Activated naive CD8-positive, alpha-beta T cell treated with anti-CD3 and anti-CD28 coated beads, Interleukin-2, amount 50 U/mL, for 16 hours (primary cell): Measurements from ENCODE around the gene TSBP1.

Experiments
- DNase-seq: peaks from one replicate; pipeline ENCODE4 v3.0.0-alpha.2; 2020; ENCODE audit warnings: low read depth, low spot score

TSBP1 gene

DNA sequence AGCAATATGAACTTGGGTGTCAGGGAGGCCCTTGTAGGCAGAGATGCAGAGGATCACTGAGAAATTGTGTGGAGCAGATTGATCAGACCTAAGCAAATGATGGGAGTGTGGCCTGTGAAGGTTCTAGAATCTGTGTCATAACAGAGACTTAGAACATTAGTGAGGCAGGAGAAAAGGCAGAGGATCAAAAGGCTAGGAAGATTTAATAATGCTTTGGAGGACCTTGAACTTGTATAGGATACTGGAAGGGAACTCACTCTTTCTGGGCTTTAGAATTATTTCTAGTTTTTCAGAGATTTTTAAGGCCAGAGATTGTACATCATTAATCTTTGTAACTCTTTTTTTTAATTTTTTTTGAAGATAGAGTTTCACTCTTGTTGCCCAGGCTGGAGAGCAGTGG is at the start of gene TSBP1:
Gene TSBP1, minus strand, starts transcription at position 101 of the 400 bp plus-strand sequence. CDS start 197 bp downstream, outside the sequence.
- DNase-seq = no peak

DNA sequence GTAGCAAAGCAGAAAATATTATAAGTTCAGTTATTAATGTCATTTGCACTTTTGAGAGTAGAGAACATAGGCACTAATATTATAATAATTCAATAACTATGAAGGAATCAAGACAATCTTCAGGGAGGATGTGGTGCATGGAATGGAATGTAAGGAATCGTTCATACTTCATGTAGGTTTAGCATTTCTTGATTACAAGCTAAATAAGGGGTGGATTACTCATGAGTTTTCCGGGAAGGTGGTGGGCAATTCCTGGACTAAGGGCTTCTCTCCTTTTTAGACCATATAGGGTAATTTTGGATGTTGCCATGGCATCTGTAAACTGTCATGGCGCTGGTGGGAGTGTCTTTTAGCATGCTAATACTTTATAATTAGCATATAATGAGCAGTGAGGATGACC is 44.3 kb upstream of the TSBP1 start:
- DNase-seq = no peak

GRCh38 chr6:32415521-32416019 is 43.9 kb upstream of the TSBP1 start:
- peak; percentile 47 for DNase-seq

GRCh38 chr6:32413427-32414047 is 41.8 kb upstream of the TSBP1 start:
- peak; percentile 78 for DNase-seq

DNA sequence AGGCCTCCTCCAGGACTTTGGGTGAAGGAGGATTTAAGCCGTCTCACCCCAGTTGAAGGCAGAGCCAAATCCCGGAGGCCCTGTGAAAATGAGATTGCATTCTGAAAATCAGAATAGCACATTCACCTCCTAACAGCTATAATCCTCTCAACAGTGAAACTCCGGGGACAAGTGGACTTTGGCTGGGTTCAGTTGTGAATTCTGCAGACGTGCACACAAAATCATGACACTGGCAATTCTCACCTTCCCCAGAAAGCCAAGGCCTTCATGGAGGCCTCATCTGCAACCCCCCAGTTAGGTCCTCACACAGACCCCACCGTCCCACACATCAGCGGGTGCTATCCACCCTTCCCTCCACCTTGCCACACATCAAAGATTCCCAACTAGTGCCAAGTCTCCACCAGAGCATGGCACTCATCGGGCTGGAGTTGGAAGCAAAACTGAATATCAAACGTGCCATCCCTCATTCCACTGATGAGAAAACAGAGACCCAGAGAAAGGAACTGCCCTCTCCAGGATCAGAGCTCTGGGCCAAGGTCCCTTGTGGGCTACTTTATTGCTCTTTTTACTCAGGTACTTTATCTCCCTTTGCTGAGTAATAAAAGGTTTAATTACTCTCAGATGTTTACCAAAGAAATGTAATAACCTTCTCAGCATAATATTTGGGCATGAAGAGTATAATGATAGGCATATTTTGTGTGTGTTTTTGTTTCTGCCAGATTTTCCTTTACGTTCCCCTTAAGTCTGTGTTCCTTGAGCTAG is 40.0 kb upstream of the TSBP1 start:
- DNase-seq = no peak

DNA sequence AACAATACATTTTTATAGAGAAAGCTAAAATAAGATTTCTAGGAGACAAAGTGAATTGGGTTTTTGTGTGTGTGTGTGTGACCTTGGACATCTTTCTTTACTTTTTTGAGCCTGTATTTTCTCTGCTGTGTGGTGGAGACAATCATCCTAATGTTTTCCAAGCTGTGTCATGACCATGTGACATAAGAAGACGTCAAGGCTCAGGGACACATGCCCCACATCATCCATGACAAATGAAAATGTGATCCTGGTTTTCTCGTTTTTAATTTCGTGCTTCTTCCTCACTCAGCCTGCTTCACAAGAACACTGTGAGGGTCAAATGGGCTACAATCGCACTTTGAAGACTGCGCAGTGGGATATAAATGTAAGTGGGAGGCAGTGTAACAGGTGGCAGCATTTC is 39.2 kb upstream of the TSBP1 start:
- DNase-seq = no peak

DNA sequence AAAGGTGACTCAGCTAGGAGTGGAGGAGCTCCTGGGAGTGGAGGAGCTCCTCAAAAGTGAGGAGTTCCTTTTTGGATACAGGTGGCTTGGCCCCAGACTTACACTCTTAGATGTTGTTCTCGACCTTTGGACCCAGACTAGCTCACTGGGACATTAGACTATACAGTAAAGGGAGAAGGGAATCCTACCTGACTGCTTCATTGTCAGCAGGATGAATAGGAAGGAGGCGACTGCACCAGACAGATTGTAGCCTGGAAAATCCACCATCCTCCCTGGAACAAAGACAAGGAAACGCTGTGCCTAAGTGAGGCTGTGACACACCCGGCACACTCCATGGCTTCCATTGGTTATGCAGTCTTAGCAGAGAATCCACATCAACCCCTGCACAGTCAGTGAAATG is 35.2 kb upstream of the TSBP1 start, which contains the start of gene BTNL2:
Gene BTNL2, minus strand, starts transcription at position 325 of the 400 bp plus-strand sequence. Its CDS starts 58 bp downstream, at position 267.
- DNase-seq = no peak

DNA sequence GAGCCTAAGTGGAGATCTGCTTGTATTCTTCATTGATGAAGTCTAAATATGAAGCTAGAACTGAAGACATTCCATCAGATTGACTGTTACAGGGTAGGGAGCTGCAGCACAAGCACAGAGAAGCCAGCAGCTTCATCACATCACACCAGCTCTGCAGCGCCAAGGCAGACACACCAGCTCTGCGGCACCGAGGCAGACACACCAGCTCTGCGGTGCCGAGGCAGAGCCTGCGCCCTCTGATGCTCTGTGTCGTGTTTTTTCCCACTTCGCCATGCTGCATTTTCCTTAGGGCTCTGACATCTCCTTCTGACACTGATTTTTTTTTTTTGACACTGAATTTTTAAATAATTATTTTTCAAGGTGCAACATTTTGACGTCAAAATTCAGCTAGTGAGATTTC is 34.5 kb upstream of the TSBP1 start:
- no peak for DNase-seq

DNA sequence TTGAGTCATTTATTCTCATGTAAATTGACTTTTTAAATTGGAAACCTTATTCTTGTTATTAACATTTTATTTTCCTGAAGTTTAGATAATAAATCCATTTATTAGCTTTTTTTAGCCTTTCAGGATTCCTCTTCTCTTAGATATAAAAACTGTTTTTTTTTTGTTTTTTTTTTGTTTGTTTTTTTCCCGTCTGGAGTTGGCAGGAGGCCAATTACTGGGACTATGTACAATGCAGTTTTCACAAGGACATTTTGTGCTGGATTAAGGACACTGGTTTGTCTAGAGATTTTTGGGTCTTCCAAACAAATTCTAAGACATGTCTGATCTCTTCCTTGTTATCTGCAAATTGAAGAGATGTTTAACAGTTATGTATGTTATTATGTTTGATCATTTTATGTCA is 34.0 kb upstream of the TSBP1 start:
- DNase-seq = no peak

DNA sequence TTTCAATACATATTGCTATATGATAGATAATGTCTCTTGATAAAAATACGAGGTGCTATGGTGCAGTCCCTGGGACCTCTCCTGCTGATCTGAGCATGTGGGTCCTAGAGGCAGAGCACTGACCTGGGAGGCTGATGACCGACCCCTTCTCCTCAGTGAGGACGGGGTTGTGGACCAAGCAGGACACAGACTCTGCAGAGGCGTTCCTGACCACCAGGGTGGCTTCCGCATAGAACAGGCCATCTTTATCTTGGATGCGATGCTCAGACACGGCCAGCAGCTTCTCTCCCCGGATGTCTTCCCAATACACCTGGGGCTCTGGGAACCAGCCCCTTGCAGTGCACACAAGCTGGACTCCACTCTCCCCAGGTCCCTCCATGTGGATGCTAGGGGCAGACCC is 31.1 kb upstream of the TSBP1 start:
- DNase-seq = no peak

DNA sequence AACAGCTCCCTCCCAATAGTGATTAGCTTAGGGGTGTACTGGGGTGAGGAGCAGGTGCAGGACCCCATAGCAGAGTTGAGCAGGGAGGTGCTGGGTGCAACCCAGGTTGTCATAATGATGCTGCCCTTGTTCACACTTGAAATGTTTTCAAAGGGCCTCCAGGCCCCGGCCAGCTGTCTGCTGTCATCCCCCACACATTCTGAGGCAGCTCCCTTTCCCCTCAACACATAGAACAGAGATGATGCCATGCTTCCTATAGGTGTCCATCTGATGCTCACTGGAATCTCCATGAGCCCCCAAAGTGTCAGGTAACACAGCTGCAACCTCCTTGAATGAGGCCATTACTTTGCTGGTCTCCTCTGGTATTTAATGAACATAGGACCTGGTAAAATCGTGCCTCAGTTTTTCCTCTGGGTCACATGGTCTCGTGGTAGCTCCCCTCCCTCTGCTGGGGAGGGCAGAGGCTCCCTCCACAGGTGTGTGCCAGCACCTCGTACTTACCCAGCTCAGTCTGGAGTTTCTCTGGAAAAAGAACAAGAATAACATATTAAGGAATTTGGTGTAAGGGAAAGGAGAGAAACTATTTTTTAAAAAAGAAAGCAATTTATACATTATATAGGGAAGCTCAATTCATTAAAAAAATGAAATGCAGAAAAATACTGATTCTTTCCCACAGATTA is 29.7 kb upstream of the TSBP1 start:
- no peak for DNase-seq

DNA sequence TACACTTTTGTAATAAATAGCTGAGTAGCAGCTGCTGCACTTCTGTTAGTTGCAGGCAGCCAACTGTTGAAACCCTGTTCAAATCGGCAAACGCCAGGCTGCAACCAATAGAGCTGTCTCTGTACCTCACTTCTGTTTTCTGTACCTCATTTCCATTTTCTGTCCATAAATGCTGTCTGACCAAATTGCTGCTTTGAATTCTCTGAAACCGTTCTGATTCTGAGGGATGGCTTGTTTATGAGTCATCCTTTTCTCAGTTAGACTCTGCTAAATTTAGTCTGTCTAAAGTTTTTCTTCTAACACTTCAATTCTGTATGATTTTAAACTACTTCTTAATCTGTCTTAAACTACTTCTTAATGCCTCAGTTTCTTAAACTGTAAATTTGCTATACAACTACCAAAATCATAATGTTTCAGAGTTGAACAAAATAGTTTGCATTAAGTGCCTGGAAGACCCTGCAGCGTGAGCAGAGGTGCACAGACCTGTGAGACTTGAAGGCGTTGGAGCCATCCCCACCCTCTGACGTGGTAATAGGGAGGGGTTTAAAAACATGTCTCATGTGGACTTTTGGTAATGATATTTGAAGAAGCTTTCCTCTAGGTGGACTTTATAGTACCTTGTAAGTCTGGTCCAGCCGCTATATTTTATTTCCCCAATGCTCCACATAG is 25.7 kb upstream of the TSBP1 start:
- DNase-seq = no peak

- DNase-seq = no peak
These were observed 24.3 kb upstream of the TSBP1 start for GRCh38 chr6:32396028-32396427.

DNA sequence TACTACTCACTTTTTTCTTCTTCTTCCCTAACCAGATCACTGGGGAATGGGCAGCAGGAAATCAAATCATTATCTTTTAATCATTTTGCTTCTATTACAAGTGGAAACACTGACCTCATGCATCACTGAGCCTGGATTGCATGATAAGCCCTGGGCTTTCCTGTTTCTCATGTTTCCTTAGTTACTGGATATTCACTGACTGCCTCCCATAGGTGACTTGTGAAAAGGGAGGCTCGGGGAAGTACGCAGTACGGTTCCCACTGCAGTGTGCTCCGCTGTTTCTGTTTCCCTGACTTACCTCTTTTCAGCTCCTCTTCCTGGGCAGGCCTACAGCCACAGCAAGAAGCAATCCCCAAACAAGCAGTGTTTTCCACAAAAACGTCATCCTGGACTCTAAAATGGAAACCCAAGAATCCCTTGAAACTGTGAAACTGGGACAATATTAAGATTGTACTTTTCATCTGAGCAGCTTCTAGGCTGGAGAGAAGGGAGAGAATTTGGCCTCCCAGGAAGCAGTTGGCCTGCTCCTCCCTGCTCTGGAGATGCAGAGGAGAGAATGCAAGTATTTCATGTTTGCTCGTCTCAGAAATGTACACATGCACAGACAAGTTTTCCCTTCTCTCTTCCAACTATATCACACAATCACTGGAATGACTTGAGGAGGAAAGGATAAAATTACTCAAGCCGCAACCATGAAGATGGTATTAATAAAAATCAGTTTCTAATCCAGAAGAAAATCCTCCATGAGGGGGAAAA is 22.1 kb upstream of the TSBP1 start:
- DNase-seq = no peak

DNA sequence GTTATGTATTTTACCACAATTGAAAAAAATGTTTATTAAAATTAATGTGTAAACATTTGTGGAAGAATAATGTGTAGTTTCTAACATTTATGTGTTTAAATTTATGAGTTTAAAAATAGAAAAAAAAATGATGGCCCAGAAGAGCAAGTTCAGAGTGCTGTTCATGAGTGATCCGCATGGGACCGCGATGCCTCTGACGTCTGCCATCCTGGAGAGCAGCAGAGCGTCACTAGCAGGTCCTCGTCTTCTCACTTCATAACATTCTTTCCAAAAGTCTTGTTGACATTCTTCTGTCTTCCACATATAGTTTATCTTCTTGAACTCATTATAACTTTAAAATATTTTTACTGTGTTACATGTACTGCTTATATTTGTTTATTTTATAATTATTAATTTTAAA is 19.8 kb upstream of the TSBP1 start:
- DNase-seq = no peak

DNA sequence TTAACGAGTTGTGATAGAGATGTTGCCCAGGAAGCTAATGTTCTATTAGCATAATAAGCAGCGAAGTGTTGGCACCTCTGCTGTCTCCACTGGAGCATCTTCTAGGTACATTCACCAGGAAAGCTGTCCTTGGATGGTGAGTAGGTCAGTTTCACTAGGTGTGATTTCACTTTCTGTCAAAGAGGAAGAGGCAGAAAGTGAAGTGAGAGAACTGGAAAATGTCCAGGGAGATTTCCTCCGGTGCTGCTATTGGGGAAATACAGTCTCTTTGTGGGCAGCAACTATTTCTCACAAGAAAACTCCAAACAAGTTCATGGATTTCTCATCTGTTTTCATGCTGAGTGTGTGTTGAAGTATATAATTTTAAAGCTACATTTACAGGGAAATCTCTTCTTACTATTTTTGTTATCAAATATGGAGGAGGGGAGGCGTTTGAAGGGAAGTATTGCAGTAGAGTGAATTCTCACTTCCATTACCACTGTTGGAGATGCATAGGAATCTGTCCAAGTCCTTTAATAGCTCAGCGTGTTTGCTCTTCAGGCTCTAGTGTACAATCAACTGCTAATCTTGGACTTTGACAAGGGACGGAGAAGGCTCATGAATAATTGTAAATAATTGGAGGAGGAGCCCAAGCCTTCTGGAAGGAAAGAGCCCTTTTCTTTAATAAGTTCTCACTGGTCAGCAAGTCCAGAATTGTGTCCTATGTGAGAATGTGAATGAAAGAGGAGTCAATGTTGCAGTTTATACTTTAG is 16.1 kb upstream of the TSBP1 start:
- no peak for DNase-seq

DNA sequence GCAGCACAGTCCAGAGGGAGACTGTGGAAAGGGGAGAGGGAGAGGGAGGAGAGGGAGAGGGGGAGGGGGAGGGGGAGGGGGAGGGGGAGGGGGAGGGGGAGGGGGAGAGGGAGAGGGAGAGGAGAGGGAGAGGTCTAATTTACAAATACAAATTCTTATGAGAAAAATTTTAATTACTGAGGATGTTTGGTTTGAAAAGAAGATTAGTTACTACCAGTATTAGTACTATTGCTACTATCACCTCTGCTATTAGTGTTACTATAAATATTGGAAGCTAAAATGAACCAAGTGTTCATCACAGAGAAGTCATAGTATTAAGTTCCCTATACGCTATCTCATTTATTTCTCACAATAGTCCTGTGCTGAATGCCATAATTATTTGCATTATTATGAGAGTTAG is 14.3 kb upstream of the TSBP1 start:
- DNase-seq = no peak

DNA sequence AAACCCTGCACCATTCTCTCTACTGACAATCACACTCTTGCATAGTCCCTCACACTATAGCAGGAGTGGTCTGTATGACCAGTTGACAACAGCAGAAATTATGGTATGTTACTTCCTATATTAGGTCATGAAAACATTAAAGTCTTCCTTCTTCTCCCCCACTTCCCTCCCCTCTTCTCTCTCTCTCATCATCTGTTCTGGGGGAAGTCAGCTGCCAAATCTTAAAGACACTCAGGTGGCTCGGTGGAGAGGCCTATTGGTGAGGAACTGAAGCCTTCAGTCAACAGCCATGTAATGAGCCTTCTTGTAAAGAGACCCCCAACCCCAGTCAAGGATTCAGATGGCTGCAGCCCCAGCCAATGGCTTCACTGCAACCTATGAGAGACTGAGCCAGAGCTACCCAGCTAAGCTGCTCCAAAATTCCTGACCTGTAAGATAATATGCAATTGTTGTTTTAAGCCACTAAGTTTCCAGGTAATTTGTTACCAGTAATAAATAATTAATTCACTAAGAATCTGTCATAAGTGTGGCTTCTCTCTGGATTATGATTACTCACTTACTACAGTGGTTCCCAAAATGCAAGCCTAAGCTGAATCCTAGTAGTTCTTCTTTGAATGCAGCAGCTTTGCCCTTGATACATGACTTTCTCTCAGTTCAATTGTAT is 11.2 kb upstream of the TSBP1 start:
- DNase-seq = no peak

DNA sequence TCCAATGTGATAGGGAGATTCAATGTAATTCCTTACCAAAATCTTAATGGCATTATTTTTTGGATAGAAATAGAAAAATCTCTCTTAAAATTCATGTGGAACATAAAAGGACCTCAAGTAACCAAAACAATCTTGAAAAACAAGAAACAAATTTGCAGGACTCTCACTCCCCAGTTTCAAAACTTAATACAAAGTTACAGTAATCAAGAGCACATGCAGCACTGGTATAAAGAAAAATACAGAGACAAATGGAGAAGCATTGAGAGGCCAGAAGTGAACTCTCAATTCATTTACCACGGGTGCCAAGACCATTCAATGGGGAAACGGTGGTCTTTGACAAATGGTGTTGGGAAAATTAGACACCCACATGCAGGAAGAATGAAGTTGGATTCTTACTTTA is 7.8 kb upstream of the TSBP1 start:
- no peak for DNase-seq
